ENCODE measurements around the gene FOXO3.

GRCh38 chr6:108661982-108662381, 101.3 kb downstream of the FOXO3 start:
- TF ChIP-seq POLR2A (IDR thresholded peaks at IDR 0.05) (no peak), CTCF (IDR thresholded peaks at IDR 0.05) (no peak)

Data from testis (tissue), 2 donors.